Natural killer cell (primary cell): ENCODE measurements around the gene HSPA9. TPM values are rescaled to one million over a fixed set of nuclear protein-coding genes. Genes with fewer than 3 reads are reported as not detected.
A peak's percentile ranks its signal among the peaks of the same experiment; 100 is the strongest.

ENCODE experiments used
- ATAC-seq, 3 donors: fragments of 150-1000 bp in 2 of 3; fragments of 200-7000 bp in 1 of 3; cut with Tn5 transposase; 1 replicate in 1 of 3; 2 replicates in 2 of 3; pipeline ENCODE4 v1.10.0; 2021; ENCODE audit warnings: mild to moderate bottlenecking in 2 of 3, moderate library complexity in 2 of 3
- DNase-seq, 2 donors: peaks; one replicate each; pipeline versions ENCODE4 v3.0.0 to v3.0.0-alpha.2; 2013 to 2021; ENCODE audit warnings: mixed read lengths in 1 of 2
- H3K27ac ChIP-seq: one replicate; pipeline ENCODE4 v1.5.1; 2013; ENCODE audit warnings: mild to moderate bottlenecking, low read length
- H3K27me3 ChIP-seq: one replicate; pipeline ENCODE4 v1.6.1; 2013; ENCODE audit warnings: low read length; ENCODE audit not compliant: control insufficient read depth, insufficient read depth
- H3K36me3 ChIP-seq: one replicate; pipeline ENCODE4 v1.6.1; 2013; ENCODE audit warnings: low read length; ENCODE audit not compliant: control insufficient read depth, insufficient read depth
- H3K4me1 ChIP-seq: one replicate; pipeline ENCODE4 v1.6.1; 2013; ENCODE audit warnings: low read length; ENCODE audit not compliant: control insufficient read depth, insufficient read depth
- H3K4me3 ChIP-seq: one replicate; pipeline ENCODE4 v1.5.1; 2013; ENCODE audit warnings: low read length
- H3K9me3 ChIP-seq: one replicate; pipeline ENCODE4 v1.6.1; 2013; ENCODE audit warnings: low read length; ENCODE audit not compliant: control insufficient read depth, insufficient read depth
- H3K27ac Mint-ChIP-seq, 2 donors: one replicate each; pipeline ENCODE4 v1.8.0; 2022; ENCODE audit warnings: mild to moderate bottlenecking in 2 of 2, mixed read lengths in 2 of 2, moderate library complexity in 1 of 2
- H3K27me3 Mint-ChIP-seq, 2 donors: one replicate each; pipeline ENCODE4 v1.8.0; 2022; ENCODE audit warnings: low read depth in 2 of 2, mixed read lengths in 2 of 2
- H3K36me3 Mint-ChIP-seq: one replicate; pipeline ENCODE4 v1.8.0; 2022; ENCODE audit warnings: mixed read lengths
- H3K4me1 Mint-ChIP-seq, 2 donors: one replicate each; pipeline ENCODE4 v1.8.0; 2022; ENCODE audit warnings: mixed read lengths in 2 of 2
- H3K4me3 Mint-ChIP-seq: one replicate; pipeline ENCODE4 v1.8.0; 2022; ENCODE audit warnings: mild to moderate bottlenecking, moderate library complexity, mixed read lengths
- H3K9me3 Mint-ChIP-seq, 2 donors: one replicate each; pipeline ENCODE4 v1.8.0; 2022; ENCODE audit warnings: mixed read lengths in 2 of 2
- WGBS: methylation state at CpG from one replicate; pipeline ENCODE4 v1.1.7; 2013; ENCODE audit warnings: missing lambda C conversion rate; ENCODE audit not compliant: insufficient coverage; 5-methylcytosine and 5-hydroxymethylcytosine counted together
- intact Hi-C: fragments of 100-400 bp; cut with micrococcal nuclease; formaldehyde crosslinking; loops from one replicate; pipeline ENCODE4 v1.14.2; 2022
- total RNA-seq, 4 donors: library from RNA; stranded (reverse); fragments of 120-200 nt in 1 of 4; gene quantifications; one replicate each; pipeline versions ENCODE4 v1.2.3 to v1.2.4, GENCODE V29; 2013 to 2022
- TF ChIP-seq, protein P1 (sequence below): fragments of 200-600 bp; IDR thresholded peaks from one replicate; pipeline ENCODE4 v1.8.0; 2022; ENCODE audit warnings: antibody characterized with exemption

HSPA9 gene
- total RNA-seq, 3 donors from 2014 or later (not counting 1 experiment from before 2014, with no cell fraction given): 272 to 308 (median 308) TPM

DNA sequence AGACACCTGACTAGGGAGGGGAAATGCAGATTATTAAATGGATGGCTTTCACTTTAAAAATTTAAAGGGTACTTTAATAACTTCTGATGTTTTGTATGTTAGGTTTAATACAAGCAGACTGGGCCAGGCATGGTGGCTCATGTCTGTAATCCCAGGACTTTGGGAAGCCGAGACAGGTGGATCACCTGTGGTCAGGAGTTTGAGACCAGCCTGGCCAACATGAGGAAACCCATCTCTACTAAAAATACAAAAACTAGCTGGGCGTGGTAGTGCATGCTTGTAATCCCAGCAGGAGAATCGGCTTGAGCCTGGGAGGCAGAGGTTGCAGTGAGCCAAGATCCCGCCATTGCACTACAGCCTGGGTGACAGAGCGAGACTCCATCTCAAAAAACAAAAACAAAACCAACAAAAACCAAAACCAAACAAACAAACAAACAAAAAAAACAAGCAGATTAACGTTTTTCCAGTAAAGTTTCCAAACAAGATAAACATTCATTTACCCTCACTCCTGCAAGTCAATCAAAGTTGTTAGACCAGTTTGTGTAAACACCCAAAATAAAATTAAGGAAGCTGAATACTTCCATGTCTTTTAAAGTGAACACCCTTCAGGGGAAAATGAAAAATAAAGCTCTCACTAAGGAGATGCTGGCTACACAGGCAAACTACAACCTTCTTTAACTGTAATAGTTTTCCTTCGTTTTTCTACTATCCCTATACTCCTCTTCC, 46.3 kb downstream of the HSPA9 start:
- TF ChIP-seq, protein P1, sequence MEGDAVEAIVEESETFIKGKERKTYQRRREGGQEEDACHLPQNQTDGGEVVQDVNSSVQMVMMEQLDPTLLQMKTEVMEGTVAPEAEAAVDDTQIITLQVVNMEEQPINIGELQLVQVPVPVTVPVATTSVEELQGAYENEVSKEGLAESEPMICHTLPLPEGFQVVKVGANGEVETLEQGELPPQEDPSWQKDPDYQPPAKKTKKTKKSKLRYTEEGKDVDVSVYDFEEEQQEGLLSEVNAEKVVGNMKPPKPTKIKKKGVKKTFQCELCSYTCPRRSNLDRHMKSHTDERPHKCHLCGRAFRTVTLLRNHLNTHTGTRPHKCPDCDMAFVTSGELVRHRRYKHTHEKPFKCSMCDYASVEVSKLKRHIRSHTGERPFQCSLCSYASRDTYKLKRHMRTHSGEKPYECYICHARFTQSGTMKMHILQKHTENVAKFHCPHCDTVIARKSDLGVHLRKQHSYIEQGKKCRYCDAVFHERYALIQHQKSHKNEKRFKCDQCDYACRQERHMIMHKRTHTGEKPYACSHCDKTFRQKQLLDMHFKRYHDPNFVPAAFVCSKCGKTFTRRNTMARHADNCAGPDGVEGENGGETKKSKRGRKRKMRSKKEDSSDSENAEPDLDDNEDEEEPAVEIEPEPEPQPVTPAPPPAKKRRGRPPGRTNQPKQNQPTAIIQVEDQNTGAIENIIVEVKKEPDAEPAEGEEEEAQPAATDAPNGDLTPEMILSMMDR: no peak
- DNase-seq: no peak
- intact Hi-C loops: no loop called here
- Histone ChIP-seq H3K9me3 (no peaks in the 10 kb centered on the region), H3K27ac (no peak overlapping the region), H3K4me3 (no peak overlapping the region), H3K36me3 (peaks cover 11% of the 10 kb centered on the region), H3K27me3 (no peaks in the 10 kb centered on the region), H3K4me1 (no peaks in the 10 kb centered on the region)
- H3K27ac Mint-ChIP-seq: no peak overlapping the region
- H3K4me1 Mint-ChIP-seq: peaks cover 32 to 45% of the 10 kb centered on the region in 2 donors
- H3K27me3 Mint-ChIP-seq: no peaks in the 10 kb centered on the region
- ATAC-seq: no peak
- no peak overlapping the region for H3K4me3 Mint-ChIP-seq
- WGBS: 93% methylated on average over 7 of the region's 7 CpGs
- no peaks in the 10 kb centered on the region for H3K36me3 Mint-ChIP-seq
- no peaks in the 10 kb centered on the region for H3K9me3 Mint-ChIP-seq

DNA sequence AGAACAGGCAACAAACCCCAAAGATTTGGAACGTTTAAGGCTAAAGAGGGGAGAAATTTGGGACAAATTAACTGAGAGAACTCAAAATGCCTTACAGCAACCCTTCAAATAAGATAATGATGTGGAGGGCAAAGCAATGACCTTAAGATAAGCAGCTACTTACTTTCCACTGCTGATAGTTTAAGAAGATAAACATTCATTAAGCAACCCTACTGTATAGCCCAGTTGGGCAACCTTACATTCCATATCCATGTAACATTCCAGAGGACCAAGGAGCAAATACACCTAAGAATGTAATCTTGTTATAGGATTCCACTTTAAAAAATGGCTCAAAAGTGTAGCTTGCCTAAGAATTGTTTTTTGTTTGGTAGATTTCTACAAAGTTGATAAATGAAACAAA, 47.0 kb downstream of the HSPA9 start:
- H3K4me3 ChIP-seq: no peak overlapping the region
- WGBS: no CpG with 5 or more reads among the region's 1 CpG
- no peak overlapping the region for H3K27ac ChIP-seq
- TF ChIP-seq, protein P1: no peak
- Mint-ChIP-seq H3K36me3 (no peaks in the 10 kb centered on the region), H3K9me3 (no peaks in the 10 kb centered on the region), H3K27me3 (no peaks in the 10 kb centered on the region), H3K4me1 (peaks cover 32 to 45% of the 10 kb centered on the region in 2 donors), H3K27ac (no peak overlapping the region), H3K4me3 (no peak overlapping the region)
- no peaks in the 10 kb centered on the region for H3K4me1 ChIP-seq
- H3K9me3 ChIP-seq: no peaks in the 10 kb centered on the region
- intact Hi-C loops: no loop called here
- H3K27me3 ChIP-seq: no peaks in the 10 kb centered on the region
- H3K36me3 ChIP-seq: peaks cover 11% of the 10 kb centered on the region
- ATAC-seq: no peak
- no peak for DNase-seq

DNA sequence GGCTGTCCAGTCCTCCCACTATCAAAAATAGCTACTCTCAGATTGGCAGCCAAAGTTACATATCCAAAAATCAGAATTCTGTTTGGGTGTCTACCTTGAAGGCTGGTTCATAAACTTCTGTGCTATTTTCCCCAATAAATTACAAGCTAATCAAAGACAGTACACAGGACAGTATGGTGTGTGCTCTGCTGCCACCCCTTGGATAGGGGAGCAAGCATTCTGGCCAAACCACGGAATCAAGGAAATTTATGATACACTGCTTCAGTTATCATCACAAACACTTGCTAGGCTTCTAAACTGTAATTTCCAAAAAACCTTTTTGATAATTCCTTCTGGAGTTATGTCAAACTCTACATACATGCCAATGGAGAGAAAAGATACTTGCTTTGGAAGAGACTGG, 48.0 kb downstream of the HSPA9 start:
- DNase-seq: no peak
- Histone ChIP-seq H3K9me3 (no peaks in the 10 kb centered on the region), H3K36me3 (peaks cover 11% of the 10 kb centered on the region), H3K4me1 (no peaks in the 10 kb centered on the region), H3K4me3 (no peak overlapping the region), H3K27ac (no peak overlapping the region), H3K27me3 (no peaks in the 10 kb centered on the region)
- H3K36me3 Mint-ChIP-seq: no peaks in the 10 kb centered on the region
- peaks cover 30 to 37% of the 10 kb centered on the region in 2 donors for H3K4me1 Mint-ChIP-seq
- no peak overlapping the region for H3K4me3 Mint-ChIP-seq
- TF ChIP-seq, protein P1: no peak
- no peaks in the 10 kb centered on the region for H3K9me3 Mint-ChIP-seq
- WGBS: 80% methylated on average over 1 of the region's 1 CpG
- intact Hi-C loops: no loop called here
- no peaks in the 10 kb centered on the region for H3K27me3 Mint-ChIP-seq
- peak overlapping the region in 1 of 2 donors; percentile 57 for H3K27ac Mint-ChIP-seq
- ATAC-seq: no peak

DNA sequence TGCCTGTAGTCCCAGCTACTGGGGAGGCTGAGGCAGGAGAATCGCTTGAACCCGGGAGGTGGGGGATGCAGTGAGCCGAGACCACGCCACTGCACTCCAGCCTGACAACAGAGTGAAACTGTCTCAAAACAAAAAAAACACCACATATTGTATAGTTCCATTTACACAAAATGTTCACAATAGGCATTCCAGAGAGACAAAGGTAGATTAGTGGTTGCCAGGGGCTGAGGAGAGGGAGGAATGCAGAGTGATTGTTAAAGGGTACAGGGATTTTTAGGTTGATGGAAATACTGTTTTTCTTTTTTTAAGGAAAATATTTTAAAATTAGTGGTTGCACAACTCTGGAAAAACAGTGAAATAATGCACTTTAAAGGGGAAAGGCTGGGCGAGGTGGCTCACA, 51.8 kb downstream of the HSPA9 start:
- no peak for DNase-seq
- H3K9me3 ChIP-seq: no peaks in the 10 kb centered on the region
- no peaks in the 10 kb centered on the region for H3K27me3 ChIP-seq
- no peak for ATAC-seq
- peaks cover 6% of the 10 kb centered on the region for H3K36me3 ChIP-seq
- no peaks in the 10 kb centered on the region for H3K9me3 Mint-ChIP-seq
- no peak overlapping the region for H3K4me3 ChIP-seq
- no peaks in the 10 kb centered on the region for H3K4me1 ChIP-seq
- 100% methylated on average over 3 of the region's 5 CpGs for WGBS
- TF ChIP-seq, protein P1: no peak
- no peaks in the 10 kb centered on the region for H3K27me3 Mint-ChIP-seq
- intact Hi-C loops: no loop called here
- H3K36me3 Mint-ChIP-seq: no peaks in the 10 kb centered on the region
- no peak overlapping the region for H3K27ac ChIP-seq
- no peak overlapping the region for H3K4me3 Mint-ChIP-seq
- H3K27ac Mint-ChIP-seq: no peak overlapping the region
- H3K4me1 Mint-ChIP-seq: peaks cover 28 to 30% of the 10 kb centered on the region in 2 donors
